ENCODE results near the gene EFHB.

Gene EFHB

DNA sequence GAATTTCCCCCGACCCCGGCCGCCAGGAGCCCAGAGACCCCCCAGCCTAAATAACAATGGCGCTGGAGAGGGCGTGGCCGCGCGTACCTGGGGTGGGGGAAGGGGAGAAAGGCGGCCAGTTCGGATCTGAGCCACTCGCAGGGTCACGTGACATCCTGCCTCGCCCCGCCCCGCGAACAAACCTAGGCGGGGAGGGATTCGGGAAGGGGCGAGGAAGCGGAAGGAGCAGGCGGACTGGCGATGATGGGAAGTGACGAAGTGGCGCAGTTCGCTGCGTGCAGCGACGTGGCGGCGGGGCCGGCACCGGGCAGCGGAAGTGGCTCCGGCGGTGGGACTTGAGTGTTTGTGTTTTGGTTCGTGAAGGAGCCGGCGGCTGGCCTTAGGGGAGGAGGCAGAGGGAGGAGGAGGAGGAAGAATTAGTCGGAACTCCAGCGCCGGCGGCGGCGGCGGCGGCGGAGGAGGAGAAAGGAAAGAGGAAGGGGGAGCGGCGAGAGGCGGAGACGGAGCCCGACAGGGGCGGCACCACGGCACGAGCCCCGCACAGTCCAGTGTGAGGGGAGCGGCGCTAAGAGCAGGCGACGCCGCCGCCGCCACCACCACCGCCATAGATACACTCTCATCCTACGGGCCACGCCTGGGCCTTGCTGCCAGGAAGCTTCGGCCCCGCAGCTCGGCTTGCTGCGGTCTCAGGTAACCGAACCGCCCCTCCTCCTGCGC is 13.0 kb upstream of the EFHB start, which contains the start of gene RAB5A (continued):
- TF ChIP-seq, protein P1, sequence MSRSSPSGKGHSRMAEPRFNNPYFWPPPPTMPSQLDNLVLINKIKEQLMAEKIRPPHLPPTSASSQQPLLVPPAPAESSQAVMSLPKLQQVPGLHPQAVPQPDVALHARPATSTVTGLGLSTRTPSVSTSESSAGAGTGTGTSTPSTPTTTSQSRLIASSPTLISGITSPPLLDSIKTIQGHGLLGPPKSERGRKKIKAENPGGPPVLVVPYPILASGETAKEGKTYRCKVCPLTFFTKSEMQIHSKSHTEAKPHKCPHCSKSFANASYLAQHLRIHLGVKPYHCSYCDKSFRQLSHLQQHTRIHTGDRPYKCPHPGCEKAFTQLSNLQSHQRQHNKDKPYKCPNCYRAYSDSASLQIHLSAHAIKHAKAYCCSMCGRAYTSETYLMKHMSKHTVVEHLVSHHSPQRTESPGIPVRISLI (tag by site-specific recombination; IDR thresholded peaks at IDR 0.05), result no peak
- TF ChIP-seq ZBTB1 (tag by site-specific recombination; IDR thresholded peaks at IDR 0.05) (0 out of 2 replicates have a peak, but pooled peaks have one; percentile 60), KLF9 (tag by site-specific recombination; IDR thresholded peaks at IDR 0.05; ENCODE audit: low read depth) (peak; percentile 95), ZNF174 (tag by site-specific recombination; IDR thresholded peaks at IDR 0.05) (no peak), ZBTB17 (tag by site-specific recombination; IDR thresholded peaks at IDR 0.05) (peak; percentile 76), HOXC10 (CRISPR knock-in tag; IDR thresholded peaks at IDR 0.05) (no peak), ZNF629 (tag by site-specific recombination; IDR thresholded peaks at IDR 0.05) (peak; percentile 99), SP3 (tag by site-specific recombination; IDR thresholded peaks at IDR 0.05) (peak; percentile 91), EGR2 (tag by site-specific recombination; IDR thresholded peaks at IDR 0.05; ENCODE audit: low read depth) (peak; percentile 47), ZNF791 (tag by site-specific recombination; IDR thresholded peaks at IDR 0.05) (no peak), KLF16 (tag by site-specific recombination; IDR thresholded peaks at IDR 0.05) (peak; percentile 55), ZNF24 (tag by site-specific recombination; IDR thresholded peaks at IDR 0.05) (peak; percentile 61), YY1 (tag by site-specific recombination; IDR thresholded peaks at IDR 0.05) (peak; percentile 86; the same call in 1 of the 2 replicates), ZXDB (tag by site-specific recombination; IDR thresholded peaks at IDR 0.05) (peak; percentile 49), ZNF324 (tag by site-specific recombination; IDR thresholded peaks at IDR 0.05) (peak; percentile 26; the same call in 1 of the 2 replicates), SP2 (tag by site-specific recombination; IDR thresholded peaks at IDR 0.05) (peak; percentile 99), ZNF221 (tag by site-specific recombination; IDR thresholded peaks at IDR 0.05; ENCODE audit: borderline replicate concordance) (no peak), SP7 (tag by site-specific recombination; IDR thresholded peaks at IDR 0.05) (peak; percentile 68; the same call in 1 of the 2 replicates)
- TF ChIP-seq, protein P2, sequence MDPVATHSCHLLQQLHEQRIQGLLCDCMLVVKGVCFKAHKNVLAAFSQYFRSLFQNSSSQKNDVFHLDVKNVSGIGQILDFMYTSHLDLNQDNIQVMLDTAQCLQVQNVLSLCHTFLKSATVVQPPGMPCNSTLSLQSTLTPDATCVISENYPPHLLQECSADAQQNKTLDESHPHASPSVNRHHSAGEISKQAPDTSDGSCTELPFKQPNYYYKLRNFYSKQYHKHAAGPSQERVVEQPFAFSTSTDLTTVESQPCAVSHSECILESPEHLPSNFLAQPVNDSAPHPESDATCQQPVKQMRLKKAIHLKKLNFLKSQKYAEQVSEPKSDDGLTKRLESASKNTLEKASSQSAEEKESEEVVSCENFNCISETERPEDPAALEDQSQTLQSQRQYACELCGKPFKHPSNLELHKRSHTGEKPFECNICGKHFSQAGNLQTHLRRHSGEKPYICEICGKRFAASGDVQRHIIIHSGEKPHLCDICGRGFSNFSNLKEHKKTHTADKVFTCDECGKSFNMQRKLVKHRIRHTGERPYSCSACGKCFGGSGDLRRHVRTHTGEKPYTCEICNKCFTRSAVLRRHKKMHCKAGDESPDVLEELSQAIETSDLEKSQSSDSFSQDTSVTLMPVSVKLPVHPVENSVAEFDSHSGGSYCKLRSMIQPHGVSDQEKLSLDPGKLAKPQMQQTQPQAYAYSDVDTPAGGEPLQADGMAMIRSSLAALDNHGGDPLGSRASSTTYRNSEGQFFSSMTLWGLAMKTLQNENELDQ (tag by site-specific recombination; IDR thresholded peaks at IDR 0.05; ENCODE audit: low read depth), result no peak
- TF ChIP-seq, protein P3, sequence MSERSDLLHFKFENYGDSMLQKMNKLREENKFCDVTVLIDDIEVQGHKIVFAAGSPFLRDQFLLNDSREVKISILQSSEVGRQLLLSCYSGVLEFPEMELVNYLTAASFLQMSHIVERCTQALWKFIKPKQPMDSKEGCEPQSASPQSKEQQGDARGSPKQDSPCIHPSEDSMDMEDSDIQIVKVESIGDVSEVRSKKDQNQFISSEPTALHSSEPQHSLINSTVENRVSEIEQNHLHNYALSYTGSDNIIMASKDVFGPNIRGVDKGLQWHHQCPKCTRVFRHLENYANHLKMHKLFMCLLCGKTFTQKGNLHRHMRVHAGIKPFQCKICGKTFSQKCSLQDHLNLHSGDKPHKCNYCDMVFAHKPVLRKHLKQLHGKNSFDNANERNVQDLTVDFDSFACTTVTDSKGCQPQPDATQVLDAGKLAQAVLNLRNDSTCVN (tag by site-specific recombination; optimal IDR thresholded peaks at IDR 0.05), result peak; percentile 78
- TF ChIP-seq, protein P4, sequence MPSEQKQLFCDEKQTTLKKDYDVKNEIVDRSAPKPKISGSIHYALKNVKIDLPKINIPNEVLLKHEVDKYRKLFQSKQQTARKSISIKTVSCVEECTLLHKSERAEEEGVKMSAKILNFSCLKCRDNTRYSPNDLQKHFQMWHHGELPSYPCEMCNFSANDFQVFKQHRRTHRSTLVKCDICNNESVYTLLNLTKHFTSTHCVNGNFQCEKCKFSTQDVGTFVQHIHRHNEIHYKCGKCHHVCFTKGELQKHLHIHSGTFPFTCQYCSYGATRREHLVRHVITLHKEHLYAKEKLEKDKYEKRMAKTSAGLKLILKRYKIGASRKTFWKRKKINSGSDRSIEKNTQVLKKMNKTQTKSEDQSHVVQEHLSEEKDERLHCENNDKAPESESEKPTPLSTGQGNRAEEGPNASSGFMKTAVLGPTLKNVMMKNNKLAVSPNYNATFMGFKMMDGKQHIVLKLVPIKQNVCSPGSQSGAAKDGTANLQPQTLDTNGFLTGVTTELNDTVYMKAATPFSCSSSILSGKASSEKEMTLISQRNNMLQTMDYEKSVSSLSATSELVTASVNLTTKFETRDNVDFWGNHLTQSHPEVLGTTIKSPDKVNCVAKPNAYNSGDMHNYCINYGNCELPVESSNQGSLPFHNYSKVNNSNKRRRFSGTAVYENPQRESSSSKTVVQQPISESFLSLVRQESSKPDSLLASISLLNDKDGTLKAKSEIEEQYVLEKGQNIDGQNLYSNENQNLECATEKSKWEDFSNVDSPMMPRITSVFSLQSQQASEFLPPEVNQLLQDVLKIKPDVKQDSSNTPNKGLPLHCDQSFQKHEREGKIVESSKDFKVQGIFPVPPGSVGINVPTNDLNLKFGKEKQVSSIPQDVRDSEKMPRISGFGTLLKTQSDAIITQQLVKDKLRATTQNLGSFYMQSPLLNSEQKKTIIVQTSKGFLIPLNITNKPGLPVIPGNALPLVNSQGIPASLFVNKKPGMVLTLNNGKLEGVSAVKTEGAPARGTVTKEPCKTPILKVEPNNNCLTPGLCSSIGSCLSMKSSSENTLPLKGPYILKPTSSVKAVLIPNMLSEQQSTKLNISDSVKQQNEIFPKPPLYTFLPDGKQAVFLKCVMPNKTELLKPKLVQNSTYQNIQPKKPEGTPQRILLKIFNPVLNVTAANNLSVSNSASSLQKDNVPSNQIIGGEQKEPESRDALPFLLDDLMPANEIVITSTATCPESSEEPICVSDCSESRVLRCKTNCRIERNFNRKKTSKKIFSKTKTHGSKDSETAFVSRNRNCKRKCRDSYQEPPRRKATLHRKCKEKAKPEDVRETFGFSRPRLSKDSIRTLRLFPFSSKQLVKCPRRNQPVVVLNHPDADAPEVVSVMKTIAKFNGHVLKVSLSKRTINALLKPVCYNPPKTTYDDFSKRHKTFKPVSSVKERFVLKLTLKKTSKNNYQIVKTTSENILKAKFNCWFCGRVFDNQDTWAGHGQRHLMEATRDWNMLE (tag by site-specific recombination; conservative IDR thresholded peaks at IDR 0.05; ENCODE audit: low read depth), result peak; percentile 80

Measured in HEK293 (cell line).